AG04449 (cell line): Measurements from ENCODE around the gene RAB21.

Experiments
- CTCF ChIA-PET: fragments of 350-600 bp; formaldehyde crosslinking; extraction: SDS; loops from one replicate; lab custom pipeline; 2021; ENCODE audit warnings: antibody characterized with exemption; lab: Yijun Ruan, JAX
- POLR2A ChIA-PET: fragments of 400-600, 350-600 bp; formaldehyde crosslinking; extraction: SDS; loops from one replicate; lab custom pipeline; 2020; ENCODE audit warnings: antibody characterized with exemption, inconsistent platforms; lab: Yijun Ruan, JAX
- DNase-seq: peaks from one replicate; pipeline ENCODE4 v3.0.0-alpha.2; 2010; ENCODE audit warnings: low read depth, low spot score
- H3K4me3 ChIP-seq: 2 replicates; pipeline ENCODE4 v1.5.1; 2011; ENCODE audit warnings: low read depth, mild to moderate bottlenecking, control low read depth, low read length
- TF ChIP-seq, protein P1 (sequence below): IDR thresholded peaks from one replicate; pipeline ENCODE4 v1.5.1; 2011; ENCODE audit warnings: mild to moderate bottlenecking, moderate library complexity, low read length, control low read depth, inconsistent platforms; ENCODE audit not compliant: insufficient read depth; ENCODE audit errors: missing control alignments

The RAB21 gene

DNA sequence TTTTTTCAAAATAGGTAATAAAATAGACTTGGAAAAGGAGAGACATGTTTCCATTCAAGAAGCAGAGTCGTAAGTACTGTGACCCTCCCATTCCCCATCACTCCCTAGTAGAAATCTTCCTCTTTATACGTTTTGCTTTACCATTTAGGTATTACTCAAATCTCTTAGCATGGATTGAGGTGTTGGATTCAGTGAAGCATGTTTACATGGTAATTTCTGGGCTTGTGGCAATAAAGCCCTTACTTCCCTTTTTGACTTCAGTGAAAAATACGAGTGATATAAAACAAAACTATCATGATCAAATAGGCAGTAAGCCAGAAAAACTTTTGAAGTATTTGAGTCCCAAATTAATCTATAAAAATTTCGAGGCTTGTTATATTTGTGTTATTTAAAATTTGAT is 27.4 kb downstream of the RAB21 start:
- H3K4me3 ChIP-seq = no peak overlapping the region
- DNase-seq = no peak
- POLR2A ChIA-PET = no interaction called here
- CTCF ChIA-PET = no interaction called here
- TF ChIP-seq, protein P1, sequence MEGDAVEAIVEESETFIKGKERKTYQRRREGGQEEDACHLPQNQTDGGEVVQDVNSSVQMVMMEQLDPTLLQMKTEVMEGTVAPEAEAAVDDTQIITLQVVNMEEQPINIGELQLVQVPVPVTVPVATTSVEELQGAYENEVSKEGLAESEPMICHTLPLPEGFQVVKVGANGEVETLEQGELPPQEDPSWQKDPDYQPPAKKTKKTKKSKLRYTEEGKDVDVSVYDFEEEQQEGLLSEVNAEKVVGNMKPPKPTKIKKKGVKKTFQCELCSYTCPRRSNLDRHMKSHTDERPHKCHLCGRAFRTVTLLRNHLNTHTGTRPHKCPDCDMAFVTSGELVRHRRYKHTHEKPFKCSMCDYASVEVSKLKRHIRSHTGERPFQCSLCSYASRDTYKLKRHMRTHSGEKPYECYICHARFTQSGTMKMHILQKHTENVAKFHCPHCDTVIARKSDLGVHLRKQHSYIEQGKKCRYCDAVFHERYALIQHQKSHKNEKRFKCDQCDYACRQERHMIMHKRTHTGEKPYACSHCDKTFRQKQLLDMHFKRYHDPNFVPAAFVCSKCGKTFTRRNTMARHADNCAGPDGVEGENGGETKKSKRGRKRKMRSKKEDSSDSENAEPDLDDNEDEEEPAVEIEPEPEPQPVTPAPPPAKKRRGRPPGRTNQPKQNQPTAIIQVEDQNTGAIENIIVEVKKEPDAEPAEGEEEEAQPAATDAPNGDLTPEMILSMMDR = no peak

DNA sequence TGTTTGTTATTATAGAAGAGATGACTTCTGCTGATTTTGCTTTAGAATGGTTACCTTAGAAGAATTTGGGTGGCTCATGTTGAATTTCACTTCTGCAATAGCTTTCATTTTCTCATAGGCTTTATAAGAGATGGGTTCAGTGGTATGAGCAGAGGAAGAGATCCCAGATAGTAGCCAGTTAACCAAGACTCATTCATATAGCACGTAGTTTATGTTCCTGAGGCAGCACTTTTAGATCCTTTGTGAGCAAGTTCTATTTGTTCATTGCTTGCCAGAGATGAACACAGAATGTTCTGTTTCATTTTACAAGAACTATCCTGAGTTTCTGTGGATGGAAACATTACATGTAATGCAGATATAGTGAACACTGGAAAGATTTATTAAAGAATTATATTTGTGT is 32.2 kb downstream of the RAB21 start:
- no peak for DNase-seq

DNA sequence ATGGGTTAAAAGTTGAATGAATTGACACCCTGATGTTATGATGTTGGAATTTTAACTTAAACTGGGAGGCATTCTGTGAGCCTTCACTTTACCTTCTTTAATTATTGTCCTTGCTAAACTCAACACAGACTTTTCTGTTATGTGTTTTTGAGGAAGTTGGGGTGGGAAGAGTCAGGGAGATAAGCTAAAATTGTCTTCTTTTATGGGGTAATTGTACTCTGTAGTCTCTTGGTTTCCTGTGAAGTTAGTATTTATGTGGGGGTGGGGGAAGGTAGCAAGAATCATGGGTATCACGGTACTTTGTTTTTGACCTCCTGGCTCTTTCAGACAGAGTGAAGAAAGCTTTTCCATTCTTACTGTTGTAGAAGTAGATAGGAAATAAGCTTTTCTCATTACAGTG is 32.9 kb downstream of the RAB21 start:
- TF ChIP-seq, protein P1 = no peak
- ChIA-PET POLR2A (no interaction called here), CTCF (interaction anchor here (1.3 to 2.6 kb wide), 4 partner anchors 9 to 112 kb away, joined by 3 to 14 read pairs (median 6); partner anchors contain the start of gene TBC1D15)
- DNase-seq = no peak
- H3K4me3 ChIP-seq = no peak overlapping the region

More for the DNA sequence above, 32.2 kb downstream of the RAB21 start:
- ChIA-PET CTCF (interaction anchor here (1.6 to 2.6 kb wide), 2 partner anchors 59 to 113 kb away, joined by 5 to 7 read pairs; no protein-coding TSS in a partner anchor), POLR2A (no interaction called here)
- no peak overlapping the region for H3K4me3 ChIP-seq
- TF ChIP-seq, protein P1 = no peak

DNA sequence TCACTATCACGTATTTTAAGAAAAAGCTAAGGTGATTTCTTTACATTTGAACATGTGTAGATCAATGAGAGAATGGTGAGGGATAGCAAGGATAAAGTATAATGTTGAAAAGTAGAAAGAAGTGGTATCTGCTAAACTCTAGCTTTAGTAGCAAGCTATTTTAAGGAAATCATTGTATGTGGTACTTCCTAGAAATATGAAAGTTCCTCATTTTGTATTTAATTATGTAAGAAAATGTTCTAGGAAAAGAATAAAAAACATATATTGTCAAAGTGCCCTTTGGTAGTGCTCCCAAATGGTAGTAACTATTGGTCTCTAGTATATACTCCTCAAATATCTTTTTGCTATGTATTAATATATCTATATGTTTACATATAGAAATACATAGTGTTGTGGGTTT is 35.7 kb downstream of the RAB21 start:
- DNase-seq = no peak
- POLR2A ChIA-PET = no interaction called here
- CTCF ChIA-PET = interaction anchor here (0.7 to 1.7 kb wide), 2 partner anchors 10 to 152 kb away, joined by 3 to 8 read pairs; no protein-coding TSS in a partner anchor
- H3K4me3 ChIP-seq = no peak overlapping the region
- TF ChIP-seq, protein P1 = no peak

DNA sequence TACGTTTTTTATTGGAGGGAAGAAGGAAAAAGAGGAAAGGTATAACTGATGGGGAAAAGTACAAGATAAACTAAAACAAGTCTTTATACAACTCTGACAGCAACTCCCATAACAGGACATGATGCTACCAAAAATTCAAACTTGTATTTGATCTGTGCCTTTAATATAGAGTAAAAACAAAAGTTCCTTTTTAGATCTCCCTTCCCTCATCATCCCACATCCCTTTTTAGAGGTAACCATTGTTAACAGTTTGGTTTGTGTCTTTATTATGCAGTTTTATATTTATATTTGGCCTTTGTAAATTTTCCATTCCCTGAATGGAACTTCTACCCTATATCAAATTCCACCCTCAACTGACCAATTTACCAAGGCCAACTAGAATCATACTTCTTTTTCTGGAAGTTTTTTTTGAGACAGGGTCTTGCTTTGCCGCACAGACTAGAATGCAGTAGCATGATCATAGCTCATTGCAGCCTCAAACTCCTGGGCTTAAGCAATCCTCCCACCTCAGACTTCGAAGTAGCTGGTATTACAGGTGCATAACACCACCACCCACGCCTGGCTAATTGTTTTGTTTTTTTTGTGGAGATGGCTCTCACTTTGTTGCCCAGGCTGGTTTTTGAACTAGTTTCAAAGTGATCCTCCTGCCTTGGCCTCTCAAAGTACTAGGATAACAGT is 36.9 kb downstream of the RAB21 start:
- POLR2A ChIA-PET = no interaction called here
- CTCF ChIA-PET = interaction anchor here (1.6 to 4.4 kb wide), 2 partner anchors 12 to 107 kb away, joined by 4 to 31 read pairs; no protein-coding TSS in a partner anchor

DNA sequence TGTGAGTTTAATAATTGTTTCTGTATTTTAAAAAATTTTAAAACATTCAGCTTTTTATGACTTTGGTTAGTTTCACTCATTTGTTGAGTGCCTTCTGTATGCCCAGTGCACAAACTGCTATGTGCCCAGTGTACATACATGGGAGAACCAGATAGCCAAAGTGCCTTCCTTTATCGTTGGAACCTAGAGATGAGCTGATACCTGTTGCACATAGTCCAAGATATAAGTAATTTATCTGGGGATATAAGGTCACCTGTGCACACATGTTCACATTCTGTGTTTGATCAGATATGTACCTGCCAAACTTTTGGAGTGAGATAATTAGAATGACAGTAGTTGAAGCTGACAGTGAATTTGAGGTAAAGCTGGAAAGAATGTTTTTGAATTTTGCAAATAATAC is 37.9 kb downstream of the RAB21 start:
- TF ChIP-seq, protein P1 = no peak
- ChIA-PET CTCF (interaction anchor here (1.6 to 4.4 kb wide), 3 partner anchors 13 to 106 kb away, joined by 4 to 31 read pairs (median 4); no protein-coding TSS in a partner anchor), POLR2A (no interaction called here)
- no peak overlapping the region for H3K4me3 ChIP-seq
- DNase-seq = no peak

More for the DNA sequence above, 36.9 kb downstream of the RAB21 start:
- TF ChIP-seq, protein P1 = no peak
- DNase-seq = no peak
- no peak overlapping the region for H3K4me3 ChIP-seq
